Mucosa of gallbladder (tissue), 1 donor: Measurements from ENCODE around the gene SYT11. TPM values are rescaled to one million over a fixed set of nuclear protein-coding genes. Genes with fewer than 3 reads are reported as not detected.
"Not testable (repeated sequence)": the region's sequence is repeated elsewhere in the genome, so short reads cannot be mapped to it uniquely, and the experiment has no call there.

Experiments used
- DNase-seq: peaks from one replicate; pipeline ENCODE4 v3.0.0-alpha.2; 2020; ENCODE audit warnings: low spot score
- total RNA-seq: library from RNA; stranded (reverse); gene quantifications from one replicate; pipeline ENCODE4 v1.2.1, GENCODE V29; 2021
- donor health status: DM: no; HTN: no; CAD: no.

The SYT11 gene
- total RNA-seq, 1 donor from 2014 or later: 23.4 TPM

DNA sequence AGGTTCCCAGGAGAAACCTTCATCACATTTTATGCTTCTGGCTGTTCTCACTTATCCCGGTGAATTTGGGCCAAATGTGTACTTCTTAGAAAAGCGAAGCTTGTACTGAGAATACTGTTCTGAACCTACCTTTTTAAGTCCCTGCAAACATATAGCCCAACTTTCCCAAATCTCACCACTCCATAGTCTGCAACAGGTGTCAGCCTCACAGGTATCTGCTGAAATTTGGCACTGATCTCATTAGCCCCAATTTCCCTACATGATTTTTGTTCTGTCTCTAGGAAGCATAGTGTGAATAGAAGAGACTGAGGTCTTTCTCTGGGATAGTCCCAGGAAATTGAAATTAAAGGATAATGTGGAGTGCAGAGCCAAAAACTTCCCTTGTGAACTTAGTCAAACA, 40.3 kb downstream of the SYT11 start:
- no peak for DNase-seq

DNA sequence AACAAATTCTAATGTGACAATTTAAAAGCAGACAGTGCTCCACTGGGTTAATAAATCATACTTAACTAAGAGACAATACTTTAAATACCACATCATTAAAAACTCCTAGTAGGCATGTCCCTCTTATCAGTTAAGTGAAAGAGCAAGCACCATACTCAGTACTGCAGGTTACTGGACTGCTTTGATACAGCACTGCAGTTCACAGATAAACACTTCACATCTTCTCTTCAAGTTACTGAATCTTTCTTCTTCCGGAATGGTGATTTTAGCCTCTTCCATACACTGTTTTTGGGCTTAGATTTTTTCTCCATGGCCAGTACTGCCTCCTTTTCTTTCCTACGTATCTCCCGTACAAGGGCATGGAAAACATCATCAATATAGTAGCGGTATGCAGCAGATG, 40.8 kb downstream of the SYT11 start:
- no peak for DNase-seq

DNA sequence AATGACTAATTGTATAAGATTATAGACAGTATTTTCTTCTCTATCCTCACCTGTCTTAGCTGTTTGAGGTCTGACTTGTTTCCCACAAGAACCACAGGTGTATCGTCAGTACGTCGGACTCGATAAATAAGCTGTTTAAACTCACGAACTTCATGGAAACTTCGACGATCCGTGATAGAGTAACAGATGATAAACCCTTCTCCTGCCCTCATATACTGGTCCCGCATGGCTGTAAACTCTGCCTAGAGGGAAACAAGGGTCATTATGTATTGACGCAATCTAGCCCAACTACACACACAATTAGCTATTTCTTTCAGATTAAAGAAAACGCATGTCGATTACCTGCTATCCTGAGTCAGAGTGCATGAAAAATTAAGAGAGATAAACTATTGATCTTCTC, 44.9 kb downstream of the SYT11 start:
- DNase-seq: no peak

DNA sequence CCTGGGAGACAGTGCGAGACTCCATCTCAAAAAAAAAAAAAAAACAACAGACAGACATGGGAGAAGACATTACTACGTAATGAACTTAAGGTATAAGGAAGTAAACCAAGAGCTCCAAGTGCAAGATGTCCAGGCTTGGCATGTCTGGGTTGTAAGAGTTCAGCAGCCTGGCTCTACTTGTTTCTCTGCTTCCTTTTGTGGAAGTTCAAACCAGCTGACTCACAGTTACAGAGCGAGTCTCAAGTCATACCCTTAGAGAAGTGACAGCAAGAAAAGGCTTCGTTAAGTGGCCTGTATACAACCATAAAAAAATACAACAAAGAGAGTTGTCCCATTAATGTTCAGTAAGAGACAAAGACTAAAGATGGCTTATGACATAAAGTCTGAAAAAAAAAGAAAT, 50.5 kb downstream of the SYT11 start:
- peak; percentile 58 for DNase-seq

DNA sequence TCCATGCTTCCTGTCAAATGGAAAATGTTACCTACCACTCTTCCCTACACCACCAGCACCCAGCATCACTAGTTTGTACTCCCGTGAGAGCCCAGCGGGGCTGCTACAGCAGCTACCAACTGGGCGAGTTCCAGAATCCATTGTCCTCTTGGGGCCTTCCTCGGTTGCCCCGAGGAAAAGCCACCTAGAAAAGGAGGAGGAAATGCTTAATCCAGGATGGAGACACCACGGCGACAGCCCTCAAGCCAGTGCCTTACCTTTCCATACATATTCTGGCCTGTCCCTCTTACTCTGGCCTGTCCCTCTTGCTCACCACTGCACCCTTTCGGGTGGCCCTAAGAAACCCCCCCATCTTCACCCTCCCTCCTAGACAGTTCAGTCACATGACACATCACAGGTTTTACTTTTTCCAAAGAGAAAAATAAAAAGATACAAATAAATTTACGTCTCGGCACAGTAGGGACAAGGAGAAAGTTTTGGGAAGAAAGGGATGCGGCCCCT, 51.3 kb downstream of the SYT11 start:
- DNase-seq: peak; percentile 17

DNA sequence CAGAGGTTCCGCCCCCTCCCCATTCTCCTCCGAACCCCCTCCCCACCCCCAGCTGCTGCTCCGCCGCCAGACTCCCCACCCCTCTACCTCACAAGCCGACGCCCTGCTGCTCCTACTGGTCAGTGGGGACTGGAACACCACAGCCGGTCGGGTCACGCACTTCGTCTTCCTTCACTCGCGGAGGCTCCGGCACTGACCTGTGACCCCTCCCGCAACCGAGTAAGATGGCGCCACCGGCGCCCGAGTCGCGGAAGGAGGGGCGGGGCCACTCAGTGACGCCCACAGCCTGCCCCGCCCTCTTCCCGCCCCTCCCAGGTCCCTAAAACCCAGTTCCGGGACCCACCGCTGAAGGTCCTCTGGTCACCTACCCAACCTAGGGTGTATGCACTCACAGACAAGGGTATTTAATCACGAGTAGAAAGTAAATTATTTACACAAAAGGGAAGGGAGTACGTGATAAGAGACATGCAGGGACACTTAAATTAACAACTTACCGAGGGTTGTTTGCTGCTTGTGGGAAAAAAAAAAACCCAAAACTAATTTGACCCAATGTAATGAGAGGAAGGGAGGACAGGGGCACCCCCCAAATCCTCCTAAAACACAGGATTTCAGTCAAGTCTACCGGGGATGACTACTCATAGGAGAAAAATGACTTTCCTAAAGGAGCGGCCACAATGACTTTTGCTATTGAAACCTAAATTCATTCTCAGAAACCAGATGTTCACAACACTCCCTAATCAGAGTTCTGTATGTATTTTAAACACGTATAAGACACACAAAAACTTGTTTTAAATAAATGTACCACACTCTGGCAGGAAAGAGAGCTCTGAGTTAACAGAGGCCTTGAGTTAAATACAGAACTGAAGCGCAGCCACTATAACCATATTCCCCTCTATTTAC, 52.0 kb downstream of the SYT11 start, which contains the start of gene RIT1:
Gene RIT1, minus strand, starts transcription at position 194 of the 900 bp plus-strand sequence. CDS start 588 bp downstream, outside the sequence.
- peak; percentile 89 for DNase-seq

DNA sequence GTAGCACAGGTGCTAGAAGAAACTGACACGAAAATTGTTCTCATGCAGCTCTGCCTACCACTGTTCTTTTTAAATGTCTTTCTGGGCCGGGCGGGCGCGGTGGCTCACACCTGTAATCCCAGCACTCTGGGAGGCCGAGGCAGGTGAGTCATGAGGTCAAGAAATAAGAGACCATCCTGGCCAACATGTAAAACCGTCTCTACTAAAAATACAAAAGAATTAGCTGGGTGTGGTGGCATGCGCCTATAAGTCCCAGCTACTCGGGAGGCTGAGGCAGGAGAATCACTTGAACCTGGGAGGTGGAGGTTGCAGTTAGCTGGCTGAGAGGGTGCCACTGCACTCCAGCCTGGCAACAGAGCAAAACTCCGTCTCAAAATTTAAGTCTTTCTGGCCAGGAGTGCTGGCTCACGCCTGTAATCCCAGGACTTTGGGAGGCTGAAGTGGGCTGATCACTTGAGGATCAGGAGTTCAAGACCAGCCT, 52.7 kb downstream of the SYT11 start:
- no peak for DNase-seq

DNA sequence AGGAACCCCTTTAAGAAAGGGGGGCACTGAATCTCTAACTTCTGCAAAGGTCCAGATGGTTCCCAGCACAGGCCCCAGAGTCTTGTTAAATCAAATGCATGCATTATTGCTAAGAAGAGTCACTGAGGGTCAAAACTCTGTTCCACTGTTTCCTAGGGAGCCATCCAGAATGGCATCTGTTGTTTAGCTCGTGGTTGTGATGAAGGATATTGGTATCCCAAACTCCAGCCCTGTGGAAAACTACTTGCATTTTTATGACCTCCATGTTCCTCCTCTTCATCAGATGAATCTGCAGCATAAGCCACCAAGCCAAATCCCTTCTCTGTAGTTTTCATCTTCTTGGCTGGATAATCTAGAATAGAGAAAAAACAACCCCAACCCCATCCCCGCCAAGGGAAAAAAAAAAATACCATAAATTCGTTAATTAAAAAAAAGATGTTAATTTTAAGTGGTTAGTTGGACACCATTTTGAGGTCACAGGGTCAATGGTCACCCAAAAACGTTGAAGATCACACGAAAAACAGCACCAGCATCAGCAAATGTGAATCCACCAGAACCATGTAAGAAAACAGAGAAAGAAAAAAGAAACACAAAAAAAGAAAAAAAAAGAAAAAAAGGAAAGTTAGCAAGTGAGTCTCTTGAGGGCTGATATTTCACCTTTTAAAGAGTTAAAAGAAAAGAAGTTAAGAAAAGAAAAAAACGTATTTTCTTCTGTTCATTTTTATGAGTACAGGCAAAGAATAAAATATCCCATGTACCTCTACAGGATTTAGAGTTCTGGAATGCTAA, 54.8 kb downstream of the SYT11 start:
- no peak for DNase-seq

DNA sequence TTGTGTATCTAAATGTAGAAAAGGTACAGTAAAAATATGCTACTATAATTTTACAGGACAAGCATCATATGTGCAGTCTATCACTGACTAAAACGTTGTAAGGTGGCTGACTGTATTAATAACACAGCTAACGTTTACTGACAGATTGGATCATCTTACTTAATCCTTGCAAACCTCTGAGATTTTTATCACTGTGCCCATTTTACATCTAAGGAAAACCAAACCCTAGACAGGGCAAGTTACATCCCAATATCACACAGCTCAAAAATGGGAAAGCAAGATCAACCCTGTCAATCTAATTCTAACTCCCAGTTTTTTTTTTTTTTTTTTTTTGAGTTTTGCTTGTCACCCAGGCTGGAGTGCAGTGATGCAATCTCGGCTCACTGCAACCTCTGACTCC, 59.3 kb downstream of the SYT11 start:
- no peak for DNase-seq

DNA sequence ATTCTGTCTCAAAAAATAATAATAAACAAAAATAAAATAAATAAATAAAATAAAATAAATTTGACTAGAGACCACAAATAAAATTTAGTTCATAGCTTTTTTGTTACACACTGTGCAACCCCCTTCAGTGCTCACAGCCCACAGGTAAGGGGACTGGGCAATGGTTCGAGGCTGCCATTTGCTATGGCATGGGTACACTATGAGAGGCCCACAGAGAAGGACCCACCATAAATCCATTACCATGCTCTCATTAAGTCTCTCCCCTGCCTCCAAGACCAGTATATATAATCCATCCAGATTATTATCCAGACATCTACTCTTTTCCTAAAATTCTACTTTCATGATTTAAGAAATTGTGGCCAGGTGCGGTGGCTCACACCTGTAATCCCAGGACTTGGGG, 60.4 kb downstream of the SYT11 start:
- no peak for DNase-seq

DNA sequence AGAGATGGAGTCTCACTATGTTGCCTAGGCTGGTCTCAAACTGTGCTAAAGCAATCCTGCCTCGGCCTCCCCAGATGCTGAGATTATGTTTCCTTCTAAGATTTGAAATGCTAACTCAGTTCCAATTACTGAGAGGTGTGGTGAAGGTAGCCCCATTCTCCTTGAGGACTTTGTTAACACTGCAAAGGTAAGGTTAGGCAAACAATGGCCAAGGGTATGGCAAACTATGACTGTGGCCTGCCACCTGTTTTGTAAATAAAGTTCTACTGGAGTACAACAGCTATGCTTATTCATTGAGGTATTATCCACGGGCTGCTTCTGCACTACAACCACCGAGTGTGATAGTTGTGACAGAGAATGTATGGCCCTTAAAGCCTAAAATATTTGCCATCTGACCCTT, 61.4 kb downstream of the SYT11 start:
- no peak for DNase-seq

DNA sequence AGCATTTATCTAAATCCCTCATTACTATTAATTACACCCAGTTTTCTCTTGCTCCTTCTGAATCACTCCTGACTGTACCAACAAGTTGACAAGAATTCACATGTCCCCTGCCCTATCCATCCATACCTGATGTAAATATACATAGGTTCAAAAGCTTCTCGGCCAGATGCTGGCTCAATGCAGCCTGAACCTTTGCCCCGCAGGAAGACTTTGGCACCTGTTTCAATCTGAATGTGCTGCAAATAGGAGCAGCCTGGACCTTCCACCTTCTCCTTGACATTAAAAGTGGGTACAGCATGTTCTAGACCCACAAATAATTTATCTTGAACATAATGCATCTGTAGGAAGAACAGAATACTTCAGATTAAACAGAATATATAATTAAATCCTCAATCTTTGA, 66.1 kb downstream of the SYT11 start:
- no peak for DNase-seq

DNA sequence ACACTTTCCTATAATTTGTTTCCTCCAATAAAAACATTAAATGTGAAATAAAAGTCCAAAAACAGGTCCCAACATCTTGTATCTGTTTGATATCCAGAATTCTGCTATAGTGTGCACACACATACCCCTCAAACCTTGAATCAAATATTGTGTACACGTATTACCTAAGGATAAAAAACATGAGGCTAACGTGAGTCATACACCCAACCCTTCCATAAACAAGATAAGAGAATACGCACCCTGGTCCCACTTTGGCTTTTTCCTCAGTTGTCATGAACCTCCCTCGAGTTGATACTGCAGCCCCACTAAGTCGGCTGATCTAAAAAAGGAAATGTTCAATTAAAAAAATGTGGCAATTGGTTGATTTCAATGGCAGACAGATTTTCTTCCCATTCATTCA, 69.7 kb downstream of the SYT11 start:
- DNase-seq: no peak

DNA sequence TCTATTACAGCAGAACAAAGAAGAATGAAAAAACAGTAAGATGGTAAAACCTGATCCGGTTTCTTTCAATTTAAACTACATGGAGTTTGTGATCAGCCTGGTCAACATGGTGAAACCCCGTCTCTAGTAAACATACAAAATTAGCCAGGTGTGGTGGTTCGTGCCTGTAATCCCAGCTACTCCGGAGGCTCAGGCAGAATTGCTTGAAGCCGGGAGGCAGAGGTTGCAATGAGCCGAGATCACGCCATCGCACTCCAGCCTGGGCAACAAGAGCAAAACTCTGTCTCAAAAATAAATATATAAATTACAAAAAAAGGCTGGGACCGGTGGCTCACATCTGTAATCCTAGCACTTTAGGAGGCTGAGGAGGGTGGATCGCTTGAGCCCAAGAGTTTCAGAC, 71.4 kb downstream of the SYT11 start:
- DNase-seq: not testable (repeated sequence)

DNA sequence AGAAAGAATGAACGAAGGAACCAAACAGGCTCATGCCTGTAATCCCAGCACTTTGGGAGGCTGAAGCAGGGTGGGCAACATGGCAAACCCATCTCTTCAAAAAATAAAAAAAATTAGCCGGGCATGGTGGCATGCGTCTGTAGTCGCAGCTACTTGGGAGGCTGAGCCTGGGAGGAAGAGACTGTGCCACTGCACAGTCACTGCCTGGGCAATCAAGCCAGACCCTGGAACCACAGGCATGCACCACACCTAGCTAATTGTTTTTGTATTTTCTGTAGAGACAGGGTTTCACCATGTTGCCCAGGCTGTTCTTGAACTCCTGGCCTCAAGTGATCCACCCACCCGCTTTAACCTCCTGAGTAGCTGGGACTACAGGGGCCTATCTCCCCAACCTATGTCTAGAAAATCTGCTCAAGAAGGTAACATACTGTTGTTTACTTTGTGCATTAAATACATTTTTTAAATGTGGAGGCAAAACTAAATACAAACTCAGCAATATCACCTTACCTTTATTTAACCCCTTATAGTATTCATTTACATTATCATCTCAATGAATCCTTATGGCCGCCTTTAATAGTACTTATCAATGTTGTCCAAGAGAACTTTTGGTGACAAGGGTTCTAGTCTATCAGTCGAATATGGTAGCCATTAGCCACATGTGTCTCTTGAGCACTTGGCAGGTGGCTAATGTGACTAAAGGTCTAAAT, 72.1 kb downstream of the SYT11 start:
- no peak for DNase-seq

DNA sequence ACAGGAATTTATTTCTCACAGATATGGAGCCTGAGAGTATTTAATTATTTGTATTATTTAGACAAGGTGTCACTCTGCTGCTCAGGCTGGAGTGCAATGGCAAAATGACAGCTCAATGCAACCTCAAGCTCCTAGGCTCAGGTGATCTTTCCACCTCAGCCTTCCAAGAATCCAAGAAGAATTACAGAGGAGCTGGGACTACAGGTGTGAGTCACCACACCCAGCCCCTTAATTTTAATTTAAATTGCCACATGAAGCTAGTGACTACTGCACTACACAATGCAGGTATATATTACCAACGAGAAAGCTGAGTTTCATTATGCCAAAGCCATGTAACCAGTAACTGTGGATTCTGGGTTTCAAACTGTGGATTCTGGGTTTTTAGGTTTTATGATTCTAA, 72.7 kb downstream of the SYT11 start:
- DNase-seq: no peak

DNA sequence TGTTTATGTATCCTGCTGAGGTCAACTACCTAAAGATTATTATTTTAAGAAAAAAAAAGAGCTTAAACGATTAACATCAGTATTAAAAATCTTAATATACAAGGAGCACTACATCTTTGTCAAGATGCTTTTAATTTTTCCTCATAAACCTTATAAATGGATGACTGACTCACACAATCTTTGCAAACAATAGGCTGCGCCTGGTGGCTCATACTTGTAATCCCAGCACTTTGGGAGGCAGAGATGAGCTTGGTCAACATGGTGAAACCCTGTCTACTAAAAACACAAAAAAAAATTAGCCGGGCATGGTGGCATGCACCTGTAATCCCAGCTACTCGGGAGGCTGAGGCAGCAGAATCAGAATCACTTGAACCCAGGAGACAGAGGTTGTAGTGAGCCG, 73.1 kb downstream of the SYT11 start:
- DNase-seq: no peak

DNA sequence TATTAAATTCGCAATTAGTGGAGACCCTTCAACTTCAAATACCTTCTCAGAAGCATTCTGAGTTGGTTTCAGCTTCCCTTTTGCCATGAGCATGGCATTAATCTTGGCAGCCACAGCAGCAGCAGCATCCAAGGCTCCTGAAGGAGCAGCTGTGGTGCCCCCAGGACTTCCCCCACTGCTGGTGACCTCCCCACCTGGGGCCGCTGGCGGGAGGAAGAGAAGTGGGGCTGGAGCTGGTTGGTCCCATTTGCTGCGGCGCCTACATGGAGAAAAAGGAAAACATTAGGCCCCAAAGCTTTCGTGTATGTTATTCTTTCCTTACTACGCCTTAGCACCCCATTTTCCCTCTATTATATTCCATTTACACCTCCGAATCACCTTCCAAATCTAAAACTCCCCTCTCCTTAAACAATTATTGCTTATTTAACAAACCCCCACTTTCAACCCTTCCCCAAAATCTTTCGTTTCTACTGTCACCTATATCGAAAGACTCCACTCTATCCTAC, 74.3 kb downstream of the SYT11 start:
- no peak for DNase-seq

DNA sequence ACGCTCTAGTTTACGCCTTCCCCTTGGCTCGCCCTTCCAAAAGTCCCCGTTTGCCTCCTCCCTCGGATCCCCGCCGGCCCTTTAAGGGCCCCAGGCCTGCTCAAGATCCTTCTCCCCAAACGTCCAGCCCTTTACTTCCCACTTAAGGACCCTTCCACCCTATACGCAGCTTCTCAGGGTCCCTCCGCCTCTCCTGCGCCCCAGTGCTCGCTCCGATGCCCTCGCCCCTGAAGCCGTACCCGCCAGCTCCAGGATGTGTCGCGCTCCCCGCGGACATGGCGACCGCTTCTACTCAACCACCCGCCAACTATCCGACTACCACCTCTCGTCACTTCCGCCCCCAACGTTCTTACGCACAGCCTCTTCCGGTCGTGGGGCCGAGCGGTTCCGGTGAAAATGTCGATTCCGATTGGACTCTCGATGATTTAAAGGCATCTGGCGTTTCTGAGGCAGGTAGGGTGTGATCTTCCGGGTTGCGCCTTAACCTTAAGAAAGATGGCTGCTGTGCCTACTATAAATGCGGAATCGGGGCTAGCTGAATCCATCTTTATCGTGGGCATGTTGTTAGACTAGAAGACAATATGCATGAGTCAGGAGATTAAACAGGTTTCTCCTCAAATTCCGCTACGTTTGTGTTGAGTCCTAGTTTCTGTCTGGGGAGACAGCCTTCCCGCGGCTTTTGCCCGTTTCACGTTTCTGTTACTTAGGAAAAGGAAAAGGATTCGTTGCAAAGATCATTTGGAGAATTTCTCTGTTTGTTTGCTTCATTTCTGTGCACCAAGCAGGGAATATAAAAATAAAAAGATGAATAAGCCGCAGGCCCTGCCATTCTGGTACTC, 74.9 kb downstream of the SYT11 start, which contains the start of gene KHDC4:
Gene KHDC4, minus strand, starts transcription at position 317 of the 839 bp plus-strand sequence. Its CDS starts 40 bp downstream, at position 277.
- DNase-seq: peak; percentile 97
